Measurements from ENCODE around the gene EWSR1.
"Not testable (repeated sequence)": the region's sequence is repeated elsewhere in the genome, so short reads cannot be mapped to it uniquely, and the experiment has no call there.

The EWSR1 gene, protein sequence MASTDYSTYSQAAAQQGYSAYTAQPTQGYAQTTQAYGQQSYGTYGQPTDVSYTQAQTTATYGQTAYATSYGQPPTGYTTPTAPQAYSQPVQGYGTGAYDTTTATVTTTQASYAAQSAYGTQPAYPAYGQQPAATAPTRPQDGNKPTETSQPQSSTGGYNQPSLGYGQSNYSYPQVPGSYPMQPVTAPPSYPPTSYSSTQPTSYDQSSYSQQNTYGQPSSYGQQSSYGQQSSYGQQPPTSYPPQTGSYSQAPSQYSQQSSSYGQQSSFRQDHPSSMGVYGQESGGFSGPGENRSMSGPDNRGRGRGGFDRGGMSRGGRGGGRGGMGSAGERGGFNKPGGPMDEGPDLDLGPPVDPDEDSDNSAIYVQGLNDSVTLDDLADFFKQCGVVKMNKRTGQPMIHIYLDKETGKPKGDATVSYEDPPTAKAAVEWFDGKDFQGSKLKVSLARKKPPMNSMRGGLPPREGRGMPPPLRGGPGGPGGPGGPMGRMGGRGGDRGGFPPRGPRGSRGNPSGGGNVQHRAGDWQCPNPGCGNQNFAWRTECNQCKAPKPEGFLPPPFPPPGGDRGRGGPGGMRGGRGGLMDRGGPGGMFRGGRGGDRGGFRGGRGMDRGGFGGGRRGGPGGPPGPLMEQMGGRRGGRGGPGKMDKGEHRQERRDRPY

DNA sequence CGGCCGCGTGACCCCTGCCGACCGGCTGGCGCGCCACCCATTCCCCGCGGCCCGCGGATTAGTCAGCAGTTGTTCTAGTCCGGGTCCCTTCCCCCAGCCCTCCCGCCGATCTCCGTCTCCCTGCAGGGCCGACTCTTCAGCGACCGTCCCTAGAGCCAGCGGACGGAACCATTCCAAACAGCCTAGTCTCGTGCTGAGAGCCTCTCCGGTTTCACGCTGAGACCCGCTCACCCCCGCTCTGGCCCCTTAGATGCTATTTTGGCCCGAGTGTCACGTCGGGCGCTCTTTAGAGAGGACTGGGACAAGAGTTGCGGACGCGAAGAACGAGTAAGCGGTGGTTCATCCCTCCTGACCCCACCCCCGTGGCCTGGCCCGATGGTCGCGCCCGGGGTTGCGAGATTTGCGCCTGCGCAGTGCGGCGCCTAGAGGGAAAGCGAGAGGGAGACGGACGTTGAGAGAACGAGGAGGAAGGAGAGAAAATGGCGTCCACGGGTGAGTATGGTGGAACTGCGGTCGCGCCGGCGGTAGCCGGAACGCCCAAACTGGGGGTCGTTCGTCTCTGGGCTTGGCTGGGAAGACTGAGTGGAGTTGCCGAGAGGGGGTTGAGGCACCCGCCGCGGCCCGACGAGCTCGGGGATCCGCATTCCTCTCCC is at the start of gene EWSR1, which contains the start of gene RHBDD3:
EWSR1 (plus strand) TSS at position 411 of the 653 bp plus-strand sequence; CDS start at position 480, 69 bp downstream.
RHBDD3 (minus strand) TSS at position 124 of the 653 bp plus-strand sequence. CDS start 2,355 bp downstream, outside the sequence.
- DNase-seq (ENCODE audit: low read depth): peak; percentile 89

DNA sequence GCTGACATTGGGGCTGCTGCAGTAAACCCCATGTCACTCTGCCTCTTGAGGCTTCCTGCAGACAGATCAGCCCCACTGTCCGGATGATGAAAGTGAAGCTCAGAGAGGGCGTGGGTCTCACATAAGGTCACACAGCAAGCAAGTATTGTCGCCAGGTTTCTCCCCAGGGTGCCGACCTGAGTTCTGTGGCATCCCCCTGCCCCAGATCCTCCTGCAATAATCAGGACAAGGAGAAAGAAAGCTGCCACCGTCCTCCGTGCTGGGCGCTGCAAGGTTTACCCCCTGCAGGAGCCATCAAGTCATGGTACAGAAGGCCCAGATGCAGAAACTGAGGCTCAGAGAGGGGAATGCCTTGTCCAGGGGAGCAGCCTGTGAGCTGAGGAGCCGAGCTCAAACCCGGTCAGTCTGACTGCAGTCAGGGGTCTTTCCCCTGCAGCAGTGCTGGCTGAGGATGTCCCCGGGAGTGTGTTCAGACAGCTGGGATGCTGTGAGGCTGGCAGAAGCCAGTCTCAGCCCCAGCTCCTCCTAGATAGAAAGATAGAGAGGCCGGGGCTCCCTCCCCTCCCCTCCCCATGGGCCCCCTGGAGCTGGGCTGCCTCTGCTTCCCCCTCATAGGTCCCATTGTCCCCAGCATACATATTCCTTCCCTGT is 49.2 kb upstream of the EWSR1 start:
- DNase-seq (ENCODE audit: low read depth): no peak

DNA sequence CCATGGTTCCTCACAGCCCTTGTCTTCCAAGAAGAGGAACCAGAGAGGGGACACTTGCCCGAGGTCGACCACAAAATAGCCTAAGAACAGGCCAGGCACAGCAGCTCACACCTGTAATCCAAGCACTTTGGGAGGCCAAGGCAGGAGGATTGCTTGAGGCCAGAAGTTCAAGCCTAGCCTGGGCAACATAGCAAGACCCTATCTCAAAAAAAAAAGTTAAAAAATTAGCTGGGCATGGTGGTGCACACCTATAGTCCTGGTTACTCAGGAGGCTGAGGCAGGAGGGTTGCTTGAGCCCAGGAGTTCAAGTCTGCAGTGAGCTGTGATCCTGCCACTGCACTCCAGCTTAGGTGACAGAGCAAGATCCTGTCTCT is 48.7 kb upstream of the EWSR1 start:
- not testable (repeated sequence) for DNase-seq (ENCODE audit: low read depth)

DNA sequence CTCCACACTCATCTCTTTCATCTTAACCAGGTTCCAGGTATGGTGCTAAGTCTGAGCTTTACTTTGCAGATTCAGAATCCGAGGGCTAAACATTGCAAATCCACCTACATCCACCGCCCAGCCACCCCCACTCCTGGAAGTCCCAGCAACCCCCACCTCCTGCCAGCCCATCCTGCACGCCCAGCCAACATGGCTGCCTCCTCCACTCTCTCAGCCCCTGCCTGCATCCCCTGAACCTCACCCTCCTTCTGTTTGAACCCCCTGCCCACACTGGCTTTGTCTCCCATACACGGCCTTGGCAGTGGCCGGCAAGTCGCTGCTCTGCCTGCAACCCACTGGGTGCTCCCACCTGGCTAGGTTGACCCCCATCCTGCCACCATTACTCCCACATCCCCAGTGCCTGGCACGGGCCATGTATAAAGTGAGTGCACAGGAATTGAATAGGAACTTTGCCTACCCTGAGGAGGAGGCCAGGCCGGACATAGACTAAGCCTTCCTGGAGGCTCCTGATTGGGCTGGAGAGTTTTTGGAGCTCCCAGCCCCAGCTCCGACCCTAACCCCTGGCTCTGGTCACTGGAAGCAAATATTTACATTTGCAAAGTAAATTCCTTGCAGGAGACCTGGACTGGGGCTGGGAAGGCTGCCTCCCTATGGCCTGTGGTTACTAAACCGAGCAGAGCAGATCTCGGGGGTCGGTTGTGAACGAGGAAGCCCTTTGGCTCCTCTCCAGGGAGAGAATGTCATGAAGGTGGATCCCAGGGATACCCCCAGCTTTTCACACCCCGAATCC is 48.0 kb upstream of the EWSR1 start:
- DNase-seq (ENCODE audit: low read depth): no peak

DNA sequence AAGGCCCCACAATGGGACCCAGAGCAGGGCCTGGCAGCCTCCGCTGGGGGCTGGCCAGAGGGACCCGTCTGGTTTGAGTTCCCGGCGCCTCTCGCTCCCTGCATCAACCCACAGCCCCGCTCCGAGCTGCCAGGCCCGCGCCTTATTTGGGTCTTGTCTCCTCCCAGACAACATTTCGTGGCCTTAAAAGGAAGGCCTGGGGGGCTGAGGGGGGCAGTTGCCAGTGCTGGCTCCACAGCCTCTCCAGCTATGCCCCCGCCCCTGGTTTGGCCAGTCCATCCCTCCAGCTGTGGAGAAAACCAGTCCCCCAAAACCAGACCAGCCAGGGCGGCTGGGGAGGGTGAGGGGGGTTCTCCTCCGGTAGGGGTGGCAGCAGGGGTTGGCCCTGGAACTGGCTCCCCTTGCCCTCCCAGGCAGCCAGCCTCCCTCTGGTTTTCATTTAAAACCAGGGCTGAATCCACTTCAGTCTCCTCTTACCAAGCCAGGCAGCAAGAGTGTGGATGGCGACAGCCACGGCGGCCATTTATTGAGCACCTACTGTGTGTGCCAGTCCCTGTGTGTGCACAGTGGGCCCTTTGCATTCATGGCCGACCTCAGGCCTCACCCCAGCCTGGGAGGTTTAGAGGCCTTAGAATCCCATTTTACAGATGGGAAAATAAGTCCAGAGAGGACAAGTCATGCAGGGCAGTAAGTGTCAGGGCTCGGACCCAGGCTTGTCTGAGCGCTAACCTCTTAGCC is 43.8 kb upstream of the EWSR1 start:
- no peak for DNase-seq (ENCODE audit: low read depth)

DNA sequence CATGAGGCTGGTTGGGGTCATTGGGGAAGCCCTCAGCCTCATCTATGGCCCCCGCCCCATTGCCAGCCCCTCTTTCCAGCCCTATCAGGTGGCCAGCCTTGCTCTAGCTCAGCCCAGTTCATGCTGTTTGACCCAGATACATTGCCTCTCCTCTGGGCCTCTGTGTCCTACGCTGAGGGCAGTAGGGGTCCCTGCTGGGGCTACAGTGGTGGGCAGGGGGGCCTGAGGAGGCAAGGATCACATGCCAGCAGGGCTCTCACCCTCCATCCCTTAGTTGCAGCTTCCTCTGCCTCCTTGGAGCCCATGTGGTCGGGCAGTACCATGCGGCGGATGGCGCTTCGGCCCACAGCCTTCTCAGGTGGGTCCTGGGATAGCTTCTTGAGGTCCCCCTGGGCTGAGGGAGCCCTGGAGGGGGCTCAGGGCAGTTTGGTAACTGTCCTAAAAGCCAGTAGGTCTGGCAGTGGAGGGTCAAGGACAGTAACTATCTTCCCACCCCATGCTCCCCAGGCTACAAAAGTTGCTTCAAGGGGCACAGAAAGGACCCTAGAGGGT is 43.1 kb upstream of the EWSR1 start:
- no peak for DNase-seq (ENCODE audit: low read depth)

DNA sequence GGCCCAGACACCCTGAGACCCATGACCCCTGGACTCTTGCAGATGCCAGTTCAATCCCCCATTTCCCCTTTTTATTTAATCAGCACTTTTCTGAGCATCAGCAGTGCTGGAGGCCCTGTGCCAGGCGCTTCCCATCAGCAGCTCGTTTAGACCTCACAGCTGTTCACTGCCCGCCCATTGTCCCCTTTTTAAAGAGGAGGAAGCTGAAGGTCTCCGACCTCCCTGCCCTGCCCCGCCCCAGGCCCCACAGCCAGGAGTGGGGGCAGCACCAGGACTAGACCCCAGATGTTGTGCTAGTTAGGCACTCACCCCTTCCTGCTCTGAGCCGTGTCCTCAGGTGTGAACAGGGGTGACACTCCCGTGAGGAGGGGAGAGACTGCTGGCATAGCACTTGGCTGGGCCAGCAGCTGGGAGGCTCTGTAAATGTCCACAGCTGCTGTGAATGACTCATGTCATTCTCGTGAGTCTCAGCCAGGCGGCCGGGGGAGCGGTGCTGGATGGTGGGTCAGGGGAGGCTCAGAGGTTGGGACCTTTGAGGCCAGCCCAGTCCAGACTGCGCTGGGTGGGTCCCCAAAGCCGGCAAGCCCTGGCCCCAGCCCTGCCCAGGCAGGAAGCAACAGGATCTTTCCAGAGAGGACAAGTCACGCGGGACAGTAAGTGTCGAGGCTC is 42.5 kb upstream of the EWSR1 start:
- DNase-seq (ENCODE audit: low read depth): no peak

DNA sequence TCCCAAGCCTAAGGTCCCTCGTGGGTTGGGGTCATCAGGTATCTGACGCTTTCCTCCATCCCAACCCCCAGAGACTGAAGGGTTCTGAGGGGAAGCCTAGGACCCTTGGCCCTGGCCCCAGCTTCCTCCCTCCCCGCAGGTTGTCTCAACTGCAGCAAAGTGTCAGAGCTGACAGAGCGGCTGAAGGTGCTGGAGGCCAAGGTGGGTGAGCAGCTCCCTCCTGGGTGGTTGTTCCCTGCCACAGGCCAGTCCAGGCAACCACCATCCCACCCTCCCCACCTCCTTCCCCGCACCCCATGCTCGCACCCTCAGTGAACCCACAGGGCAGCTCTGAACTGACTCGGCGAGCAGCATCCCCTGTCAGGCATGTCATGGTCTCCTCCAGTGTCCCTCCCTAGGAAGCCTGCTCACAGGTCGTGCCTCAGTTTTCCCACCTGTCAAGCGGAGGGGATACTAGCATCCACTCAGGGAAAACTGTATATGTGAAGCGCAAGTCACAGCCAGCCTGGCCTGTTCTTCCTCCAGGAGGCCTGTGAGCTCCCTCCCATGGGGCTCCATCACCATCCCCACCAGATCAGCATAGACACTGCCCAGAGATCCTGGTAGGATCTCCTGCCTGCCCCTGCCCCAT is 41.6 kb upstream of the EWSR1 start:
- DNase-seq (ENCODE audit: low read depth): no peak

DNA sequence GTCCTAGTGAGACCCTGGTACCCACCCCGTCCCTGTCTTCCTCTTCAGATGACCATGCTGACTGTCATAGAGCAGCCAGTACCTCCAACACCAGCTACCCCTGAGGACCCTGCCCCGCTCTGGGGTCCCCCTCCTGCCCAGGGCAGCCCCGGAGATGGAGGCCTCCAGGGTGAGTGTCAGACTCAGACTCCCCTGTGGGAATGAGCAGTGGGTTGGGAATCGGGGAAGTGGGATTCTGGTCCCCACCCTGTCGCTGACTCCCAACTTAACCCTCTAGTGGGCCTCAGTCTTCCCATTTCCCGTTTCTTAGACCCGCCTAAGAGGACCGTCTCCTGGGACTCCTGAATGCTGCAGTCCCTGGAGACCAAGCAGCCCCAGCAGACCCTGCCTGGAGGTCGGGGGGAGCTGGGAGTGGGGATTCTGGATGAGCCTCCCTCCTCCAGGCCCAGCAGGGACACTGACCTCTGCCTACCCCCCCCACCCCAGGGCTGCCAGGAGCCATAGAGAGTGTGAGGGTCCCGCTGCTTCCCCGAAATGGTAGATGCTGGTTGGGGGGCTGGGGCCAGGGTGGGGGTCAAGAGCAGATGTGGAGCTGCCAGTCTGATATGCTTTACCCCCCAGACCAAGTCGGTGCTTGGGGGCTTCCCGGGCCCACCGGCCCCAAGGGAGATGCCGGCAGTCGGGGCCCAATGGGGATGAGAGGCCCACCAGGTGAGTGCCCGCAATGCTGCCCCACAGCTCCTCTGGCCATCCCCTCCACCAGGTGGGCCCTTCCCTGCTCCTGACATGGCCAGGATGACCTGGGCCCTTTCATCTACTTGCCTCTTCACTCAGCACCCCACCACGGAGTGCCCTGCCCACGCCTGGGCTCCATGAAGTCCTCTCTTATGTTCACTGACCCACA is 36.8 kb upstream of the EWSR1 start:
- DNase-seq (ENCODE audit: low read depth): no peak

DNA sequence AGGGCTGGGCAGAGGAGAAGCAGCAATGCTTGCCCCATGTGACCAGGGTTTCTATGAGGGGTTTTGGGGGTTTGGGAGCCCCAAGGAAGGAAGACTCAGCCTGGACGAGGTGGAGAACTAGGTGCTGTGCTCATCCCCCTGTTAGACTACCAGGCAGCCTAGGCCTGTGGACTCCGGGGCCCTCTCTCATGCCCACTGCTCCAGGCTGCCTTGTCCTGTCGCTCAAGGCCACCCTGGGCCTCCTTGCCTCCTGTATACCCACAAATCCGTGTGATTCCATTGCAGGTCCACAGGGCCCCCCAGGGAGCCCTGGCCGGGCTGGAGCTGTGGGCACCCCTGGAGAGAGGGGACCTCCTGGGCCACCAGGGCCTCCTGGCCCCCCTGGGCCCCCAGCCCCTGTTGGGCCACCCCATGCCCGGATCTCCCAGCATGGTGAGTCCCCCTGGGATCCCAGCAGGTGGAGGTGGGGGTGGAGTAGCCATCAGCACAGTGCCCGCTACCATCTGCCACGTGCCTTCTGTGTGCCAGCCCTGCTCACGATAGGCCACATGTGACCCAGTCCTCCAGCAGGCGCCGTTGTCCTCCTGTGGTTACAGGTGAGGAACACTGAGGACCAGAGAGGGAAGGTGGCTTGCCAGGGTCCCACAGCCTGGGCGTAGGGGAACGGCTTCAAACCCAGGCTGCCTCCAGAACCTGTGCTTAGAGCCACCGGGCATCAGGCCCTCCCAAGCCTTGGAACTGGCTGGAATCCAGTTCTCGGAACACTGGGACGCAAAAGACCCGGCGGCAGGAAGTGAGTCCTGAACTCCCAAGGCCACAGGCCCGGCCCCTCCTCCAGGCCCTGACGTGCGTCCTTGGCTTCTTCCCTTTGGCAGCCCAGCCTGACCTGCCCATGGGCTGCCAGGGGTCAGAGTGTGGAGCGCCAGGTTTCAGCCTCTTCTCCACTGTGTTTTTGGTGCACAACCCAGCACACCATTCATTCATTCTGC is 35.8 kb upstream of the EWSR1 start:
- no peak for DNase-seq (ENCODE audit: low read depth)

DNA sequence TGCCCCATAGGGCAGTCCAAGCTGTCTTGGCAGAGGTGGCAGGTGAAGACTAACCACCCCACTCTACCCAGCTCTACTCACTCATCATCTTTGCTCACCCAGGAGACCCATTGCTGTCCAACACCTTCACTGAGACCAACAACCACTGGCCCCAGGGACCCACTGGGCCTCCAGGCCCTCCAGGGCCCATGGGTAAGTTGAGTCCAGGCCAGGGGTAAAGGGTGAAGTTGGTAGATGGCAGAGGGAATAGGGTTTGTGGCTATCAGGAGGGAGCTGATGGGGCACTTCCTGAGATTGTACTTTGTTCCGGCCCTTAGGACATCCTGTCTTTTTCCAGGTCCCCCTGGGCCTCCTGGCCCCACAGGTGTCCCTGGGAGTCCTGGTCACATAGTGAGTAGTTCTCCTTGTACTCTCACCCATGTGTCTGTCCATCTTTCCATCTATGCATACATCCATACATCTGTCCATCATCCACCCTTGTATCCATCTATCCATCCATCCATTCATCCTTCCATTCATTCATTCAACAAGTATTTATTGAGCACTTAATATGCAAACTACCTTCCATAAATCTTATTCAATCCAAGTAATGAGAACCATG is 34.7 kb upstream of the EWSR1 start:
- no peak for DNase-seq (ENCODE audit: low read depth)

DNA sequence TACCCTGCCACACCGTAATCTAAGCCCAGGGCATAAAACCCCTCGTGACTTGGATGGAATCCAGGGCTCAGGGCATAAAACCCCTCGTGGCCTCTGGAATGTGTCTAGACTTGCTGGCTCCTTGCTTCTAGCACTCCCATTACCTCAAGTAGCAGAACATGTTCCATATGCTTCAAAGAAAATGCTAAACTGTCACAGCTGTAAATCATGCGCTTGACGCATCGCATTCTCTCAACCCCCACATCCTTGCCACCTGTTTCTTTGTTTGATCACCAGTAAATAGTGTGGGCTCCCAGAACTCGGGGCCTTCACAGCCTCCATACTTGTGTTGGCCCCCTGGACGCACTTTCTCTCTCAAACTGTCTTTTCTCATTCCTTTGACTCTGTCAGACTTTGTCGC is 27.6 kb upstream of the EWSR1 start:
- not testable (repeated sequence) for DNase-seq (ENCODE audit: low read depth)

DNA sequence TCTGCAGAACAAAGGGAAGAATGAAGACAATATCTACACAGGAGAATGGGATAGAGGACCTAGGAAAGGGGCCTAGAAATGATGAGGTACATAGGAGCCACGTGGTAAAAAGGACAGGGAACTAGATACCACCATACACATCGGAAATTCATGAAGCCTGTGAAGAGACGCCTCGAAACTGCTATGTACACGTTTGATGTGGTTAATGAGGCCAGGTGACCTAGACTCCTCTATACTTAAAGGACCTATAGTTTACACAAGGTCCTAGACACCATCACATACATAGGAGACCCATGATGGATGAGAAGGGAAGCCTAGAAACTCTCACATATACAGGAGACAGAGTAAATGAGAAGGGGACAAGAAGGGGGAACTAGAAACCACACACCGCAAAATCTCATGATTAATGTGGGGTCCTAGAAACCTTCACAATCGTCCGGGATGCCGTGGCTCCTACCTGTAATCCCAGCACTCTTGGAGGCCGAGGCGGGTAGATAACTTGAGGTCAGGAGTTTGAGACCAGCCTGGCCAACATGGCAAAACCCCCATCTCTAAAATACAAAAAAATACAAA is 24.1 kb upstream of the EWSR1 start:
- no peak for DNase-seq (ENCODE audit: low read depth)

DNA sequence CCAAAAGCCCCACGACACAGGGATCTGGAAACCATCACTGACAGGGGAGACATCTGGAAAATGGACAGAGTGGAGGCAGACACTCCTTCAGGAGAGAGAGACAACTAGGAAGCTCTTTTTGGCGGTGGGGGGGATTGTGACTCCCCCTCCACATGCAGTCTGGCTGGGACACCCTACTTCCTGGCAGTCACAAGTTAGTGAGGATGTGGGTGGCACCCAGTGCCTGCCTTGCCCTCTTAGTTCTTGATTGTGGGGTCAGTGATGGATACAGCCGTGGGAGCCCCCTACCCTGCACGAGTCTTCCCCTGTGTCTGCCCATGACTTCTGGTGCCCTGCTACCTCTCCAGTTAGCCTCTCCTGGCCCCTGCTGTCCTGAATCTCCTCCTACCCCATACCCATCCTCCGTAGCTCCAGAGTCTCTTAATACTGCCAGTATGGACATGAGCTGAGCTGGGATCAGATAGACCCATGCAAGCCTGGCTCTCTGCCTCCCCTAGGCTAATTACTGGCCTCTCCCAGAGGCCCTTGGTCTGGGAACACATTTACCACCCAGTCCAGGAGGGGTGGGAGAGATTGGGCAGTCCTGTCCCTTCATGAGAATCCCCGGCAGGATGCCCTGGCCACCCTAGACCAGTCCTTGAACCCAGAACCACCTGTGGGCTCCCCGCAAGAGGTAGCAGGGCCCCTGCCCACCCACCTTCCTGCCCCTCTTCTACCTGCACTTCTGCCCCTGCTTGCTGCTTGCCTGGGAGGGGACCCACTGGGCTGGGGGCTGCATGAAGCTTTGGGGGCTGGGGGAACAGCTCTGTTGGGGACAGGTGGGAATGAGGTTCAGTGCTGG is 23.1 kb upstream of the EWSR1 start:
- DNase-seq (ENCODE audit: low read depth): no peak

DNA sequence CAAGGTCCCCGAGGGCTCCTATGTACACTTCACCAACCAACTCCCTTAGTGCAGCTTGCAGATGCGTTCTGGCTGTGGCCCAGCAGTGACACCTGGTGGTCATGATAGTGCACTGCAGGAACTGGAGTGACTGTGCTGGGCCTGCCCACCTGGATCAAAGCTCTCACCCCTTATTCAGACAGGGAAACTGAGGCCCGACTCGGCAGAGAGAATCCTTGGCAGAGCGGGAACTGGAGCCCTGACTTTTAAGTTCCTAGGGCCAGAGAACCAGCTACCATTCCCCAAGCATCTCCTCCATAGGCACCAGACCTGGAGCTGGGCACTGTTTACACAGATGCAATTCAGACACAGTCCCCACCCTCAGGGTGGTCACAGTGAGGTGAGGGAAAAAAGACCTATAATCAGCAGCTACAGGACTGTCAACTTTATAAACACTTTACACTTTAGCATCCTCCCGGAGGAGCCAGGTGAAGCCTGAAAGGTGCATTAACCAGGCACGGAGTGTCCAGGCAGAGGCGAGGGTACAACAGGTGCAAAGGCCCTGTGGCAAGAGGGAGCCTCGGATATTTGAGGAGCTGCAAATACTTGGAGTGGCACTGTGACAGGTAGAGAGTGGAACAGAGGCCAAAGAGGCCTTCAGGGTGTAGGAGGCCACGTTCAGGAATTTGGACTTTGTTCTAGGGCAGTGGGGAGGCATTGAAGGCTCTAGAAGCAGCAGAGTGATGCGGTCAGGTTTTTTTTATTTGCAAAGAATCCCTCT is 22.3 kb upstream of the EWSR1 start:
- DNase-seq (ENCODE audit: low read depth): peak; percentile 27

Measured in T-helper 22 cell (primary cell).